ENCODE measurements around the gene BATF2. TPM values are rescaled to one million over a fixed set of nuclear protein-coding genes. Genes with fewer than 3 reads are reported as not detected.

Gene BATF2
- total and polyA plus RNA-seq, 2 donors from 2014 or later: 5.9 to 8.8 TPM

GRCh38 chr11:65021509-65021908 lies 24.7 kb upstream of the BATF2 start:
- no peak for TF ChIP-seq CTCF (IDR thresholded peaks at IDR 0.05; ENCODE audit: borderline replicate concordance, extremely low read depth, insufficient read depth)
- FAIRE-seq (no peak), DNase-seq (no peak)
- H3K9ac ChIP-seq (ENCODE audit: low read length in 3 of 3): no peak overlapping the region
- no peaks in the 10 kb centered on the region for H3K27me3 ChIP-seq (ENCODE audit: control insufficient read depth, insufficient read depth, low read length)
- H3K27ac ChIP-seq (ENCODE audit: low read depth in 2 of 2, low read length in 2 of 2): no peak overlapping the region
- peaks cover 2 to 8% (median 6%) of the 10 kb centered on the region in 3 donors for H3K36me3 ChIP-seq (ENCODE audit: control insufficient read depth in 2 of 3, insufficient read depth in 3 of 3, low read length in 3 of 3)
- no peak overlapping the region for H3K4me3 ChIP-seq (ENCODE audit: low read length in 3 of 3)
- no peaks in the 10 kb centered on the region for H3K9me3 ChIP-seq (ENCODE audit: control insufficient read depth in 2 of 3, insufficient read depth in 1 of 3, low read length in 3 of 3)
- H3K4me1 ChIP-seq (ENCODE audit: control insufficient read depth in 2 of 3, insufficient read depth in 2 of 3, low read depth in 1 of 3, low read length in 3 of 3): peaks cover 0 to 4% (median 0%) of the 10 kb centered on the region in 3 donors
- intact Hi-C loops (cut with DNase I): no loop called here

GRCh38 chr11:65021003-65021402 lies 24.2 kb upstream of the BATF2 start:
- TF ChIP-seq CTCF (IDR thresholded peaks at IDR 0.05; ENCODE audit: borderline replicate concordance, extremely low read depth, insufficient read depth): no peak
- Histone ChIP-seq H3K4me3 (ENCODE audit: low read length in 3 of 3) (no peak overlapping the region), H3K9ac (ENCODE audit: low read length in 3 of 3) (no peak overlapping the region), H3K27ac (ENCODE audit: low read depth in 2 of 2, low read length in 2 of 2) (no peak overlapping the region), H3K9me3 (ENCODE audit: control insufficient read depth in 2 of 3, insufficient read depth in 1 of 3, low read length in 3 of 3) (no peaks in the 10 kb centered on the region), H3K4me1 (ENCODE audit: control insufficient read depth in 2 of 3, insufficient read depth in 2 of 3, low read depth in 1 of 3, low read length in 3 of 3) (peaks cover 0 to 4% (median 2%) of the 10 kb centered on the region in 3 donors), H3K36me3 (ENCODE audit: control insufficient read depth in 2 of 3, insufficient read depth in 3 of 3, low read length in 3 of 3) (peaks cover 2 to 8% (median 6%) of the 10 kb centered on the region in 3 donors), H3K27me3 (ENCODE audit: control insufficient read depth, insufficient read depth, low read length) (no peaks in the 10 kb centered on the region)
- intact Hi-C loops (cut with DNase I): no loop called here
- DNase-seq (no peak), FAIRE-seq (no peak)

GRCh38 chr11:65019824-65020223 lies 23.1 kb upstream of the BATF2 start:
- Histone ChIP-seq H3K36me3 (ENCODE audit: control insufficient read depth in 2 of 3, insufficient read depth in 3 of 3, low read length in 3 of 3) (peaks cover 2 to 8% (median 6%) of the 10 kb centered on the region in 3 donors), H3K9ac (ENCODE audit: low read length in 3 of 3) (no peak overlapping the region), H3K27ac (ENCODE audit: low read depth in 2 of 2, low read length in 2 of 2) (no peak overlapping the region), H3K9me3 (ENCODE audit: control insufficient read depth in 2 of 3, insufficient read depth in 1 of 3, low read length in 3 of 3) (no peaks in the 10 kb centered on the region), H3K27me3 (ENCODE audit: control insufficient read depth, insufficient read depth, low read length) (no peaks in the 10 kb centered on the region), H3K4me1 (ENCODE audit: control insufficient read depth in 2 of 3, insufficient read depth in 2 of 3, low read depth in 1 of 3, low read length in 3 of 3) (peaks cover 0 to 4% (median 4%) of the 10 kb centered on the region in 3 donors), H3K4me3 (ENCODE audit: low read length in 3 of 3) (no peak overlapping the region)
- no peak for TF ChIP-seq CTCF (IDR thresholded peaks at IDR 0.05; ENCODE audit: borderline replicate concordance, extremely low read depth, insufficient read depth)
- DNase-seq (no peak), FAIRE-seq (no peak)
- intact Hi-C loops (cut with DNase I): no loop called here

- no peak for FAIRE-seq
- H3K36me3 ChIP-seq (ENCODE audit: control insufficient read depth in 2 of 3, insufficient read depth in 3 of 3, low read length in 3 of 3): peaks cover 2 to 8% (median 6%) of the 10 kb centered on the region in 3 donors
- H3K9ac ChIP-seq (ENCODE audit: low read length in 3 of 3): no peak overlapping the region
- TF ChIP-seq CTCF (IDR thresholded peaks at IDR 0.05; ENCODE audit: borderline replicate concordance, extremely low read depth, insufficient read depth): no peak
- no peak overlapping the region for H3K4me3 ChIP-seq (ENCODE audit: low read length in 3 of 3)
- H3K27me3 ChIP-seq (ENCODE audit: control insufficient read depth, insufficient read depth, low read length): no peaks in the 10 kb centered on the region
- H3K9me3 ChIP-seq (ENCODE audit: control insufficient read depth in 2 of 3, insufficient read depth in 1 of 3, low read length in 3 of 3): no peaks in the 10 kb centered on the region
- DNase-seq: no peak
- H3K4me1 ChIP-seq (ENCODE audit: control insufficient read depth in 2 of 3, insufficient read depth in 2 of 3, low read depth in 1 of 3, low read length in 3 of 3): peaks cover 0 to 10% (median 8%) of the 10 kb centered on the region in 3 donors
- intact Hi-C loops (cut with DNase I): no loop called here
- no peak overlapping the region for H3K27ac ChIP-seq (ENCODE audit: low read depth in 2 of 2, low read length in 2 of 2)
These were observed 21.2 kb upstream of the BATF2 start for GRCh38 chr11:65017937-65018336.

Data from kidney (tissue), 14 donors.